Activated CD4-positive, CD25-positive, alpha-beta regulatory T cell treated with anti-CD3 and anti-CD28 coated beads, Interleukin-2, amount 50 U/mL, for 16 hours (primary cell): Measurements from ENCODE around the gene RBM10.

Experiments used
- DNase-seq: peaks from one replicate; pipeline ENCODE4 v3.0.0-alpha.2; 2020; ENCODE audit warnings: low read depth, low spot score

RBM10 gene

DNA sequence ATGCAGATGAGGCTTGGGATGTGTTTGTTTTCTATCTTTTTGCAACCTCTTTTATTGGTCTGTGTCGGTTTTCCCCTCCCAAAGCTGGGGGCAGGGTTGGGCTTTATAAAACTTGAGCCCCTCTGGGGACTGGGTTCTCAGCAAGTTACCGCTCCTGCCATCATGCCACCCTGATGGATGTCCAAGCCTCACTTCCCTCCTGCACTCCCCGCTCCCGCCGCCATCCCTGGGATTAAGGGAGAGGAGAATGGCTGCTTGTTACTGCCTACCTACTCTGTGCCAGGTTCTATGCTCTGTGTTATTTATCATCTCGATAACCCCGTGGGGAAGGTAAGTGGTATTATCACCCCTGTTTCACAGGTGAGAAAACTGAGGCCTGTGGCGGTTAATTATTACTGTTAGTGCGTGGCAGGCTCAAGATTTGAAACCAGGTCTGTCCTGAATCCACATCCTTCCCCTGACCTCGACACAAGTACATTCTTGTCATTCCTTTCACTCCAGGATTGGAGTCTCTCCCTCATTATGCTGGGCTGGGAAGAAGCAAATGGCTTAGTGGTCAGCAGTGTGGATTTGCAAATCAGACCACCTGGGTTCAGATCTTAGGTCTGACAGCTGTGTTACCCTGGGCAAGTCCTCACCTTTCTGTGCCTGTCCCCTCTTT is 53.1 kb downstream of the RBM10 start:
- DNase-seq: no peak

DNA sequence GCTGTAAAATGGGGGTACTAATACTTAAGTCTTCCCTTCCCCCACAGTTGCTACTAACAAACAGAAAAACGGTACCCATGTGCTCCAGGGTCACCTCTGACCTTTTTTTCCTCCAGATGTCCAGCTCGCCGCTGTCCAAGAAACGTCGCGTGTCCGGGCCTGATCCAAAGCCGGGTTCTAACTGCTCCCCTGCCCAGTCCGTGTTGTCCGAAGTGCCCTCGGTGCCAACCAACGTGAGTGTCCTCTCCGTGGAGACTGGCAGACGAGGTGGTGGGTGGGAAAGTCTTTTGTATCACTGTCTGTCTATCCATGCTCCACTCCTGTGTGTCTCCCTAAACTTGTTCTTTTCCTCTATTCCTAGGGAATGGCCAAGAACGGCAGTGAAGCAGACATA is 53.7 kb downstream of the RBM10 start:
- DNase-seq: no peak

DNA sequence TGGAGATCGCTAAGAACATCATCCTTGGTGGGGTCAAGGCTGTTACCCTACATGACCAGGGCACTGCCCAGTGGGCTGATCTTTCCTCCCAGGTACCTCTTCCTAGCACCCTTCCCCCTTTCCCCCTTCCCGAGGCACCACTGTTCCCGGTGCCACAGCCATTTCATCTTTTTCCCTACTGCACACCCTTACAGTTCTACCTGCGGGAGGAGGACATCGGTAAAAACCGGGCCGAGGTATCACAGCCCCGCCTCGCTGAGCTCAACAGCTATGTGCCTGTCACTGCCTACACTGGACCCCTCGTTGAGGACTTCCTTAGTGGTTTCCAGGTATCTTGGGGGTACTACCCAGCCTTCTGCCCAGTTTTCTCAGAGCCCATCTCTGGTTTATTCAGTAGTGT is 54.3 kb downstream of the RBM10 start:
- DNase-seq: no peak

DNA sequence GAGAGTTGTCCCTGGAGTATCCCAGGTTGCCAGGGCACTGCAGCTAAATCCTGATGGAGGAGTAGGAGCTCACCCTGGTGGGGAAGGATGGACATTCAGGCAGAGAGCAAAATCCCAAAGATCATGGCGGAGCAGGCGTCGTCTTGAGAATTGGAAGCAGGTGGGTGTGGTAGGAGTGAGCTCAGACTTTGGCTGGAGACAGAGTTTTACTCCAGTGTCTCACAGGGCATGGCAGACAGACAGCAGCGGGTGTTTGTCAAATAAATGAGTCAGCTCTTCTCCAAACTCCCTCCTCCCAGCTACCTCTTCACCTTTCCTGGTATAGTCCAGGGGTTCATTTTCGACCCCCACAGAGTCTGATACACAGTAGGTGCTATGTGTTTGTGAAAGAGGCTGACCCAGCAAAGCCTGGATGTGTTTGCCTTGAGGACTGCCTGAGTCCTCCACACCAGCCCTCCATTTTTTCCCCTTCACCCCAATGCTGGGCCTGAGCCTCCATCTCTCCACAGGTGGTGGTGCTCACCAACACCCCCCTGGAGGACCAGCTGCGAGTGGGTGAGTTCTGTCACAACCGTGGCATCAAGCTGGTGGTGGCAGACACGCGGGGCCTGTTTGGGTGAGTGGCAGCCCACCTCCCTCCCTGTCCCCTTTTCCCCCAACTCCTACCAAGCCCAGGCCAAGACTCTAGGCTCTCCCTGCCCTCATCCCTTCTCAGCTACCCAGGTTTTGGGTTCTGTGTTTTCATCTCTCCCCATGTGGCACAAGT is 55.5 kb downstream of the RBM10 start:
- DNase-seq: no peak

DNA sequence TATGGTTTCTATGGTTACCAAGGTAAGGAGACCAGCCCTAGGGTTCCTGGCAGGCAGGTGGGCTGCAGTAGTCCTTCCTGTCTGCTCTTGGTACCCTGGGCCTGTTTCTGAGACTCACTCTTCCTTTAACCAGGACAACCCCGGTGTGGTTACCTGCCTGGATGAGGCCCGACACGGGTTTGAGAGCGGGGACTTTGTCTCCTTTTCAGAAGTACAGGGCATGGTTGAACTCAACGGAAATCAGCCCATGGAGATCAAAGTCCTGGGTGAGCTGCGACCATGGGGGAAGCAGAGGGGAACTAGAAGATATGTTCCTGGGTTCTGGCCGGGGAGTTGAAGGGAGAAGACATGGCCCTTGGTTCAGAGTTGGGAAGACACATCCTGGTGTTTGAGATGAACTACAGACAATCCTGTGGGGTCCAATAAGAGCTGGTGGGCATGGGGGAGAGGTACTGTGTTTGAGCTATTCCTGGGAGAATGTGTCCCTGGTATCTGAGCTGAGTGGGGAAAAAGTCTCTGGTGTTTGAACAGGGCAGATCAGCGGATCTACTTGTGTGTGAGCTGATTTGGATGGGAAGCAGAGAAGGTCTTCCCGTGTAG is 56.4 kb downstream of the RBM10 start:
- DNase-seq: no peak

DNA sequence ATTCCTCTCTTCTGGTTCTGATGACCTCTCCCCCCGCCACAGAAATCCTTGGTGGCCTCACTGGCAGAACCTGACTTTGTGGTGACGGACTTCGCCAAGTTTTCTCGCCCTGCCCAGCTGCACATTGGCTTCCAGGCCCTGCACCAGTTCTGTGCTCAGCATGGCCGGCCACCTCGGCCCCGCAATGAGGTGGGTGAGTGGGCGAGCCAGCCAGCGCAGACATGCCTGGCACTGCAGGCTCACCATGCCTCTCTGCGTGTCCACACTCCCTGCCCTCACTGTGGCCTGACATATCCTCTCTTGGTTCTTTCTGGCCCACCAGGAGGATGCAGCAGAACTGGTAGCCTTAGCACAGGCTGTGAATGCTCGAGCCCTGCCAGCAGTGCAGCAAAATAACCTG is 57.3 kb downstream of the RBM10 start:
- no peak for DNase-seq

DNA sequence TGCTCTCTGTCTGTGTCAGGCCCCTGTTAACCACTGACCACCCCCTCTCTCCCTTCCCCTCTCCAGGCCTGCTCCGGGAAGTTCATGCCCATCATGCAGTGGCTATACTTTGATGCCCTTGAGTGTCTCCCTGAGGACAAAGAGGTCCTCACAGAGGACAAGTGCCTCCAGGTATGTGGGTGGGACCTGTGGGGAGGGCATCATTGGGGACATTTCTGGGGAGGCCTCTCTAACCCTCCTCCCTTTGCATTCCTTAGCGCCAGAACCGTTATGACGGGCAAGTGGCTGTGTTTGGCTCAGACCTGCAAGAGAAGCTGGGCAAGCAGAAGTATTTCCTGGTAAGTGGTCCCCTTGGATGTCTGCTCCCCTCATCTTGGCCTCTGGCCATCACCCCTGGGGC is 57.9 kb downstream of the RBM10 start:
- no peak for DNase-seq

DNA sequence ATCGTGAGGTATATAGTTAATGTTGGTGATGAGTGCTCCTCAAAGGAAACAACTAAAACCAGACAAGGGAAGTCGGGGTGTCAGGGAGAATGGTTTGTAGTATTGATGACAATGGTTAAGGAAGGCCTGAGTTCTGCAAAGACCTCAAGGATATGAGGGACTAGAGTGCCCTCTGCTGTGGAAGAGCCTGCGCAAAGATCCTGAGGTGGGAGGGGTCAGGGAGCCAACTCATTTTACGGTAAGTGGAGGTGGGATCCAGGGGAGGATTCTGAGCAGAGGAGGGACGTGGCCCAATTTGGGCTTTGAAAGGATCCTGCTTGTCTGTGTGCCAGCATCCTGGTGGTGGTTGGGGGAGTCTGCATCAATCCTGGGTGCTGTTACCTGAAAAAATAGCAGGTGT is 59.9 kb downstream of the RBM10 start:
- no peak for DNase-seq

DNA sequence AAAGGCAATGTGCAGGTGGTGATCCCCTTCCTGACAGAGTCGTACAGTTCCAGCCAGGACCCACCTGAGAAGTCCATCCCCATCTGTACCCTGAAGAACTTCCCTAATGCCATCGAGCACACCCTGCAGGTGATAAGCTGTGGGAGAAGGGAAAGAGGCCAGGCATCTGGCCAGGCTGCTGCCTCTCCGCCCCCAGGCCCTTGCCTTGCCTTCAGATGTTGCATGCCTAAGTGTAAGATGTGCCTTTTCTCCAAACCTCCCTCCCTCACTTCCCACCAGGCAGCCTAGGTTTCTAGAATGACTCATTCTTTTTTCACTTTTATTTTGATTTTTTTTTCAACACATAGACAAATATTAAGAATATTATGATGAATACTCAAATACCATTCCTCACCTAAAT is 61.3 kb downstream of the RBM10 start:
- no peak for DNase-seq

DNA sequence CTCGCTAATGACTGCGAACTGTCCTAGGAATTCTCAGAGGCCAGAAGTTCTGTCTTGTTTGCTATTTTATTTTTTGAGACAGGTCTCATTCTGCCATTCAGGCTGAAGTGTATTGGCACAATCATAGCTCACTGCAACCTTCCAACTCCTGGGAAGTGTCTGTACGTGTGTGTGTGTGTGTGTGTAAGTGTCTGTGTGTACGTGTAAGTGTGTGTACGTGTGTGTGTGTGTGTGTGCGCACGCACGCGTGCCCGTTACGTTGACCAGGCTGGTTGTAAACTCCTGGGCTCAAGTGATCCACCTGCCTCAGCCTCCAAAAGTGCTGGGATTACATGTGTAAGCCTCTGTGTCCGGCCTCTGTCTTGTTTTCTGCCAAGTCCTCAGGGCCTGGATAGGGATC is 63.1 kb downstream of the RBM10 start:
- no peak for DNase-seq

DNA sequence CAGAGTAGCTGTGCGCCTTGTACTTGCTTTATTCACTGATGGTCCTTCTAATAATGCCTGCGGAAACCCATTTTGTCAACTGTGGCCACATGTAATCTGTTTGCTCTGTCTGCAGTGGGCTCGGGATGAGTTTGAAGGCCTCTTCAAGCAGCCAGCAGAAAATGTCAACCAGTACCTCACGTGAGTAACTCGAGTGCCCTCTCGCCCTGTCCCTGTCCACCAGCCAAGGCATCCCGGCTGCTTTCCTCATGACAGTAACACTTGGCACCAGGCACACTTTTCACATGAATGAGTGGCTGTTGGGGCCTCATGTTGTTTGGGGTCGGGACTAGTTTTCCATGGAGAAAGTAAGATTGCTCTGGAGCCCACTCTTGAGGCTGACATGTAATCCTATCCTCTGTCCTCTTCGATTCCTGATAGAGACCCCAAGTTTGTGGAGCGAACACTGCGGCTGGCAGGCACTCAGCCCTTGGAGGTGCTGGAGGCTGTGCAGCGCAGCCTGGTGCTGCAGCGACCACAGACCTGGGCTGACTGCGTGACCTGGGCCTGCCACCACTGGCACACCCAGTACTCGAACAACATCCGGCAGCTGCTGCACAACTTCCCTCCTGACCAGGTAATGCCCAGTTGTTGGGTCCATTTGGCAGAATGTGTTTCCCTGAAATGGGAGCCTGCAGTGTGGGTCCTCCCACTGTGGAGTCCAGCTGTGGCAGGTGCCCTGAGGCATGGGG is 64.7 kb downstream of the RBM10 start:
- no peak for DNase-seq

DNA sequence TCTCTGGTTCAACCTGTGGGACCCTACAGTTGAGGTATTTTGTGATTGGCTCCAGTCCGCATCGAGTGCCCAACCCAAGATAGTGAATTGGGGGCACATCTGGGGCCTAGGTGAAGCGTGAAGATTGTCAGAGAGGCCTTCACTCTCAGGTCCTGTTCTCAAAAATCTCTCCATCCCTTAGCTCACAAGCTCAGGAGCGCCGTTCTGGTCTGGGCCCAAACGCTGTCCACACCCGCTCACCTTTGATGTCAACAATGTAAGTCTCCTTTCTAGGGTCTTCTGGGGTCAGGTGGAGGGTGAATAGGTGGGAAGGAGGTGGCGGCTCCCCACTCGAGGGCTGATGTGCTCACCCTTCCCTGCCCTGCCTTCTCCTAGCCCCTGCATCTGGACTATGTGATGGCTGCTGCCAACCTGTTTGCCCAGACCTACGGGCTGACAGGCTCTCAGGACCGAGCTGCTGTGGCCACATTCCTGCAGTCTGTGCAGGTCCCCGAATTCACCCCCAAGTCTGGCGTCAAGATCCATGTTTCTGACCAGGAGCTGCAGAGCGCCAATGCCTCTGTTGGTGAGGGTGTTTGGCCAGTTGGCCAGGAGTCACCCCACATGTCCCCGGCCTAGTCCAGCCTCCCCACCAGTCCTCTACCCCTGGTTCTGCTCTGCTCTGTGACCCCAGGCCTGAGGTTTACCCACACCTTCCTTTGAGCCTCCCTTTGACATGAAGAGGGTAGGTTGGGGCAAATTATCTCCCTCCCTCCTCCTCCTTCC is 65.8 kb downstream of the RBM10 start:
- no peak for DNase-seq

DNA sequence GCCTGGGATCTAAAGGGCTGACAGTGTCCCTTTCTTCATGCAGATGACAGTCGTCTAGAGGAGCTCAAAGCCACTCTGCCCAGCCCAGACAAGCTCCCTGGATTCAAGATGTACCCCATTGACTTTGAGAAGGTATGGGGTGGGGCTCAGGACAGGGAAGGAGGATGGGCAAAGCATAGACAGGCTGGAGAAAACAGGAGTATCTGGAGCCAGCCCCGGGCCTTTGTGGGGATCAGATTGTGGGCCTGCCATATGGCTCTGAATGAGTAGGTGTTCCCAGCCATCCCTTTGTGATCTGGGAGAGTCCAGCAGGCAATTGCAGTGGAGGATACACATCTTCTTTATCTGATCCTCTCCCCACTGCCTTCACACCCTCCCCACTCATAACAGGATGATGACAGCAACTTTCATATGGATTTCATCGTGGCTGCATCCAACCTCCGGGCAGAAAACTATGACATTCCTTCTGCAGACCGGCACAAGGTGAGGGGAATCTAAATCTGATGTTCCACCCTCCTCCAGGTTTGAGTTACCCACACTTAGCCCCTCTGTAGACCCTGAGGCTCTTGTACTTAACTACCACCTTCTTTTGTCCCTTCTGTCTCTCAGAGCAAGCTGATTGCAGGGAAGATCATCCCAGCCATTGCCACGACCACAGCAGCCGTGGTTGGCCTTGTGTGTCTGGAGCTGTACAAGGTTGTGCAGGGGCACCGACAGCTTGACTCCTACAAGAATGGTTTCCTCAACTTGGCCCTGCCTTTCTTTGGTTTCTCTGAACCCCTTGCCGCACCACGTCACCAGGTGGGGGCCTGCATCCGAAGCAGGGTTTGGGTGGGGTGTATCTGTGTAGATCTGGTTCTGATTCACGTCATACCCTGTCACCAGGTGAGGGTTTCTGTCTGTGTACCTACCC is 67.6 kb downstream of the RBM10 start:
- DNase-seq: no peak

DNA sequence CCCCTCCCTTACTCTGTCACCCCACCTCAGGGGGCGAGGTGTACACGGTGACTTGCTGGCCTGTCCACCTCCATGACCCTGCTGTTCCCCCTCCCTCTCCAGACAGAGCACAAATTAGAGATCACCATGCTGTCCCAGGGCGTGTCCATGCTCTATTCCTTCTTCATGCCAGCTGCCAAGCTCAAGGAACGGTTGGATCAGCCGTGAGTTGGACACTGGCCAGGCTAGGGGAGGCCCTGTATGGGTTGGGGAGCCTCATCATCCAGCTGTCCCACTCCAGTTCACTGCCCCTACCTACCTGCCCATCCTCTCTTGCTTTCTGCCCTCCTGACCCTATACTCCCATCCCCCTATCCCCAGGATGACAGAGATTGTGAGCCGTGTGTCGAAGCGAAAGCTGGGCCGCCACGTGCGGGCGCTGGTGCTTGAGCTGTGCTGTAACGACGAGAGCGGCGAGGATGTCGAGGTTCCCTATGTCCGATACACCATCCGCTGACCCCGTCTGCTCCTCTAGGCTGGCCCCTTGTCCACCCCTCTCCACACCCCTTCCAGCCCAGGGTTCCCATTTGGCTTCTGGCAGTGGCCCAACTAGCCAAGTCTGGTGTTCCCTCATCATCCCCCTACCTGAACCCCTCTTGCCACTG is 69.5 kb downstream of the RBM10 start:
- DNase-seq: no peak

DNA sequence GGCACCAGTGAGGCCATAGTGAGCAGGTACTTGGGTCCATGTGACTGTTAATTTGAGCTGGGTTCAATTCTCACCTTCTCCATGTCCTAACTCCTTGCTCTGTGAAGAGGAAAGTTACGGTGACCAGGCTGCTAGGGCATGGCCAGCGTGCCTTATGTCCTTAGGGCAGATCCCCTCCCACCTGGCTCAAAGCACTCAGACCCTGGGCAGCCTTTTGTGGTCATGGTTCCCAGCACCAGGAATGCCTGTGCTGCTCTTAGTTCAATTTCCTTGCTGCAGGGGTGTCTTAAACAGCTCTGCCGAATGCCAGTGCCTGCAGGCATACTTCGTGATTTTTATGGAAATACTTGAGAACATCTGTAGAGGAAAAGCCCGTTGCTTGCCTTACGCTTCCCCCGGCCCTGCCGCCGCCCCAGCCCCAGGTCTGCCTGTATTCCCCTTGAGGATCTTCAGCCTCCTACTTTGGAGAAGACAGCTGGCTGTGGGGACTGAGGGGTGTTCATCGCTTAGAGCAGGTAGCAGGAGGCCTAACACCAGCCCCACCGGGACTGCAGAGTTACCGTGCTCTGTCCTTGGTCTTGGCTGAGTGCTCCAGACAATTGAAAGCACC is 70.4 kb downstream of the RBM10 start:
- no peak for DNase-seq

DNA sequence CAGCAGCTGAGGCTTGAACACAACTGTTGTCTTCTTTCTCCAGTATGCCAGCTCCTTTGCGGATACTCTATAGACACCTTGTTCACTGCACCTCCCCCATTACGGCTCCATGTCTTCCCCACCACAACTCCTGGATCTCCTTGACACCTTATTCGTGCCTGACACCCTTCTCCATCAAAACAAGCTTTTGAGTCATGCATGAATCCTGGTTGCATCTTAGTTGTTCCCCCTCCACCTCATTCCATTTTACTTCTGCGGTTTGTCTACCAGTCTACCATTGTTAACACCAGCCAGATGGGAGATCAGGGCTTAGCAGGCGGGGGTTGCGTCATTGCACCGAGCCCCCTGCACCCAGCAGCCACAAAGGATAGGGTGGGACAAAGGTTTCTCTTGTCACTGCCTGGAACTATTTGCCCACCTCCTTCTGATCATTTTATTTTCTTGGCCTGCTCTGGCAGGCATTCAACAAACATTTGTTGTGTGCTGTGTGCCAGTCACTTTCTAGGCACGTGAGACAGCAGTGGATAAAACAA is 71.4 kb downstream of the RBM10 start:
- DNase-seq: no peak

DNA sequence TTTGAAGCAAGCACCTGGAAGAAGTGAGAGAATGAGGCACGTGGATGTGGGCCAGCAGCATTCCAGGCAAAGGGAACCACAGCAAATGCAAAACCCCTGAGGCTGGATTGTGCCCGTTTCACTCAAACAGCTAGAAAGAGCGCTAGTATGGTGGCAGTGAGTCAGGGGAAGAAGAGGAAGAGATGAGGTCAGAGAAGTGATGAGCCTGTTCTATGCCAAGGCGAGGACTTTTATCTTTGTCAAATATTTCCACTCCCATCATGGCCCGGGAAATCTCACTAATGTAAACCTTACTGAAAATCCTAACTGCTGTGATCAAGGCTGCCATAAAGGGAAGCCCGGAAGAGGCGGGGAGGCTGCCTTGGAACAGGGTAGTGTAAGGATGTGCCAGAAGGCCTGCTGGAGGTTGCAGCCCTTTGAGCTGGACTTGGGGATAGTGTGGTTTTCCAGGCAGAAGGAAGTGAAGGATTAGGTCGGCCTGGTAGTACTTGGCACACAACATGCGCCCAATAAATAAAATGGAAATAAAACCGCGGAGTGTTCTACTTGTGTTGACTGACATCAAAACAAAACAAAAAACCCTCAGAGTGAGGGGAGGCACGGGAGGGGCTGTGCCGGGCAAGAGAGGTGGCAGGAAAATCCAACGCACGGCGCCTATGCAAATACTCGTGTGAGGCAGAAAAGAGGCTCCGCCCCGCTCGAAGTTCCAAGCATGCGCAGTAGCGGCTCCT is 72.3 kb downstream of the RBM10 start:
- no peak for DNase-seq

DNA sequence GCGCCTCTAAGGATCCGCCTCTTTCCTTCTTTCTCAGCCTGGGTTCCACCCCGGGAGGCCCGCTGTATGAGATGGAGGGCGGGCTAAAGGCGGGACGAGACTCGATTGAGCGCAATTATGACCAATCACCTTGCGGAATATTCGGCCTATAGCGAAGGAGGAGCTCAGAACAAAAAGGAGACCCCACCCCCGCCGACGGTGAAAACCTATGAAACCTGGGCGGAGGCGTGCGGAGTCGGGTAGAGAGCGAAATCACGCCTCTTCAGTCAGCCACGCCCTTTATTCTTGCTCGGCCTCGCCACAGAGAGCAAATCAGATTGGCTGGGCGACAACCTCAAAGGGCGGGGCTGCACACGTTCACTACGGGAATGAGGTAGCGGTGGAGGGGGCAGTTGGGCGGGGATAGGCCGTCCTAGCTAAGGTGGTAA is 72.8 kb downstream of the RBM10 start:
- DNase-seq: peak; percentile 90
